Smooth muscle cell of the brain vasculature (primary cell): Measurements from ENCODE around the gene MFSD6L.

Experiments used
- DNase-seq: peaks from one replicate; pipeline ENCODE4 v3.0.0-alpha.2; 2012; ENCODE audit warnings: low read depth, low spot score

Gene MFSD6L

GRCh38 chr17:8792646-8793045 is 6.5 kb downstream of the MFSD6L start:
- DNase-seq, result no peak

- DNase-seq, result no peak
Observed at GRCh38 chr17:8791910-8792270, 7.3 kb downstream of the MFSD6L start.

- no peak for DNase-seq
Observed at GRCh38 chr17:8791248-8791909, 7.8 kb downstream of the MFSD6L start.

- DNase-seq, result no peak
Observed at GRCh38 chr17:8789743-8790142, 9.4 kb downstream of the MFSD6L start.

- DNase-seq, result no peak
Observed at GRCh38 chr17:8788998-8789397, 10.2 kb downstream of the MFSD6L start.

GRCh38 chr17:8785547-8786413 is 13.4 kb downstream of the MFSD6L start:
- peak; percentile 15 for DNase-seq

- no peak for DNase-seq
Observed at GRCh38 chr17:8782176-8782575, 17.0 kb downstream of the MFSD6L start.

- DNase-seq, result no peak
Observed at GRCh38 chr17:8781776-8782175, 17.4 kb downstream of the MFSD6L start.

- no peak for DNase-seq
Observed at GRCh38 chr17:8776881-8777280, 22.3 kb downstream of the MFSD6L start.

- no peak for DNase-seq
Observed at GRCh38 chr17:8776248-8776647, 22.9 kb downstream of the MFSD6L start.

GRCh38 chr17:8766731-8767130 is 32.4 kb downstream of the MFSD6L start:
- DNase-seq, result no peak

- no peak for DNase-seq
Observed at GRCh38 chr17:8762012-8762411, 37.2 kb downstream of the MFSD6L start.

- no peak for DNase-seq
Observed at GRCh38 chr17:8758137-8758596, 41.0 kb downstream of the MFSD6L start, which contains the start of gene SPDYE4. Gene SPDYE4 (minus strand): TSS chr17:8758546. CDS start chr17:8758382, 164 bp downstream.

- no peak for DNase-seq
Observed at GRCh38 chr17:8757189-8757588, 42.0 kb downstream of the MFSD6L start.

- no peak for DNase-seq
Observed at GRCh38 chr17:8755590-8756255, 43.4 kb downstream of the MFSD6L start.

GRCh38 chr17:8754890-8755289 is 44.3 kb downstream of the MFSD6L start:
- no peak for DNase-seq

- no peak for DNase-seq
Observed at GRCh38 chr17:8753976-8754440, 45.2 kb downstream of the MFSD6L start.

- no peak for DNase-seq
Observed at GRCh38 chr17:8753136-8753975, 45.8 kb downstream of the MFSD6L start.

GRCh38 chr17:8749616-8750015 is 49.5 kb downstream of the MFSD6L start:
- no peak for DNase-seq

GRCh38 chr17:8747742-8748141 is 51.4 kb downstream of the MFSD6L start:
- DNase-seq, result no peak
